SIG-M5 treated with dmso at 0.1 percent for 504 hours (cell line): ENCODE results near the gene CAGE1.

Experiments
- DNase-seq: peaks from one replicate; lab custom pipeline; 2025; ENCODE audit not compliant: unreplicated experiment; lab: John Stamatoyannopoulos, UW

CAGE1 gene

DNA sequence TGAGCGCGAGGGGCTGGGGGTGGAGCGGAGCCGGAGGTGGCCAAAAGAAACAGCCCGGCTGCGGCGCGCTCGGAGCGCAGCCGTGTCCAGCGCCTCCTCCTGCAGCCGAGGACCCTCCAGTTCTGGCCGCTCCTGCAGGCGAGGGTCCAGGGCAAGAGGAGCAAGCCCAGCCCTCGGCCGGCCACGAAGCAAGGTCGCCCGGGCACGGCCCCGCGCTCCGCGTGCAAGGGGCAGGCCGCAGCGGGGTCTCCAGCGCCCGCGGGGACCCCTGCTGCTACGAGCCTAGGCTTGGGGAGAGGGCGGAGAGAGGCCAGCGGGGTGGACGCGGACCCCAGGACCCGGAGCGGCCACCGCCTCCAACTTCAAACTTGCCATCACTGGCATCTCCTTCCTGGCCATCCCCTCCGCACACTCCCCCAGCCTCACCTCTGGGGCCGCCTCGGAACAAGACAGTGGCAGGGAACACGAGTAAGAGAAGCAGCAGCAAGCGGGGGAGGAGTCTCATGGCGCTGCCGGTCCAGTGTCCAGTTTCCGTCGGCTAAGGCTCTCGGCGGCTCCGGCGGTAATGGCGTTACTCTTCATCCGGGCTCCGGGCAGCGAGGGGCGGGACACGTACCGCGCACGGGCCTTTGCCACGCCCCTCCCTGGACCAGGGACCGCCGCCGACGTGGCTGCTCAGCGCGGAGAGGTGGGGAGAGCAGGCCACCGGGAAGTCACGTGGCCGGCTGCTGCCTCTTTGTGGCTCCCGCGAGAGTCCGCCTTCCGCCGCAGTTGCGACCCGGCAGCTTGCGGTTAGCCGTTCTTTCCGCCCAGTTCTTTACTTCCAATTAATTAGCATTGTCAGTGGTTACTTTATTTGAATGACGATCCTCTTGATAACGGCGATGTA is 76.7 kb downstream of the CAGE1 start, which contains the start of gene SSR1:
TSS of gene SSR1 (minus strand) at position 584 of the 889 bp plus-strand sequence. CDS start at position 505, 79 bp downstream.
- DNase-seq: peak; percentile 95

DNA sequence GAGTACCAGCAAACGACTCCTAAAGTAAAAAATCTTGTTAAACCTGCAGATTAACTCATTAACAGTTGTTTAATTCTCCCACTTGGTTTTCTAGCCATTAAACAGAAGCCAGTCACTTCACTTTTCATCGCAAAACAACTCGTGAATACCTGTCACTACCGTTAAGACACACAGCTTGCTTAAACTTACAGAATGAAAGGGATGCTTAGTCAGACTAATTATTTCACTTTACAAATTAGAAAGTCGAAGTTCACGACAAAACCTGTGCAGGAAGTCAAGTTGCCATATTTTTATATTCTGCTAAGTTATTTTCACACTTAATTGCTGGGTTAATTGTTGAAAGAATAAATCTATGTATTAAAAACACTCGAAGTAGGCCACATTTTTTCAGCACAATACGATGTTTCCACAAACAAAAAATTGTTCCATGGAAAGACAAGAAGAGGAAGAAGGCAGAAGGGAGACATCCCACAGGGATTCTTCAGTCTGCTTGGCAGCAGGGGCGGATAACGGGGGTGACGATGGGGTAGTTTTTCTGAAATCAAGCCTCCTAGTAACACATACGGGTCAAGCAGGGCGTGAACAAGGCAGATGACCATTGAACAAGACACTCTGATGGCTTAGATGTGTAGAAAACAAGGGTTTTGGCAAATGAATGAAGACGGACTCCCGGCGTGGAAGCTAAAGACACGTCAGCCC is 77.5 kb downstream of the CAGE1 start:
- DNase-seq: no peak

DNA sequence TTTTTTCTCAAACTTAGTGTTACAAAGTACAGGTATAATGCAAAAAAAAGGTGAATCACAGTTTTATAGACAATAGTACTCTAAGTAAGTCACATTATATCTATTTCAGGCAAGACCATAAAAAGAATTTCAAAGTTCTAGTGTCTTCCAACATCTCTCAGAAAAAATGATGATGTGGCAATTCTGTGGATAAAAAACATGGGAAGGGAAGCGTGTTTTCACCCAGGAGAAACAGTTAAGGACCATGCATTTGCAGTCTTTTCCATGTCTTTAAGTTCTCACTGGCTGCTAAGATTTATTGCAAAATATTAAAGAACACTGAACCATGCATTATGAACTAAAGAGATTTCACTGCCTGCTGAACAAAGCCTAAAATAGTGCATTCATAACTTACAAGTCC is 78.4 kb downstream of the CAGE1 start:
- DNase-seq: no peak

DNA sequence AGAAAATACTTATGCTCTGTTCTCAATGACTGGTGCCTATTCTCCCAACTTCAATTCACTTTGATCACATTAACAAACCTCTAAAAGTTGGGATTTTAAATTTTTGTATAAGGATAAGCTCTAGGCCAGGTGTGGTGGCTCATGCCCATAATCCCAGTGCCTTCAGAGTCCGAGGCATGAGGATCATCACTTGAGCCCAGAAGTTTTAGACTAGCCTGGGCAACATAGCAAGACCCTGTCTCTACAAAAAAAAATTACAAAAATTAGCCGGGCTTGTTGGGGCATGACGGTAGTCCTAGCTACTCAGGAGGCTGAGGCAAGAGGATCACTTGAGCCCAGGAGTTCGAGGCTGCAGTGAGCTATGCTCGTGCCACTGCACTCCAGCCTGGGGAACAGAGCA is 80.5 kb downstream of the CAGE1 start:
- DNase-seq: no peak

DNA sequence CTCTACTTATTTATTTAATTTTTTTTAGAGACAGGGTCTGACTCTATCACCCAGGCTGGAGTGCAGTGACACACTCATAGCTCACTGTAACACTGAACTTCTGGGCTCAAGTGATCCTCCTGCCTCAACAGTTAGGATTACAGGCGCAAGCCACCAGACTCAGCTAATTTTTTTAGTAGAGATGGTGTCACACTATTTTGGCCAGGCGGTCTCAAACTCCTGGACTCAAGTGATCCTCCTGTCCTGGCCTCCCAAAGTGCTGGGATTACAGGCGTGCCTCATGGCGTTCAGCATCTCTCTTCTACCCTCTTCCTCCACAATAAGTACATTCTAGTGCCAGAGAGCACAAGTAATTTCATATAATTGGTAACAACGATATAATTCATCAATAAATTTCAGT is 82.0 kb downstream of the CAGE1 start:
- no peak for DNase-seq

DNA sequence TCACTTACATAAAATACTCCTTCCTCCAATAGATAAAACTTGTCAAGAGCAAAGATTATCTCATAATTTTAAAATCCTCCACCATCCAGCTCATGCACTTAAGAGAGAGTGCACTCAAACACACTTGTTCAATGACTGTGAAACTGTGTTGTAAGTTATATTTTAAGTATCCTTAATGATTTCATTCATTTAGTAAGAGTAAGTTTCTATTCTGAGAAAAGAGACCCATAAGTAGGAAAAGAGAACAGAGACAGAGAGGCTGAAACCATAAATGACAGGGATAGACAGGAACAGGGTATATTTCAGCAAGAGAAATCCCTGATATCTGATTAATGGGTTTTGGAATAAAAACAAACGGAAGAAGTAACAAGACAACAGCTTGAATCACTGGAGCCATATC is 84.7 kb downstream of the CAGE1 start:
- no peak for DNase-seq

DNA sequence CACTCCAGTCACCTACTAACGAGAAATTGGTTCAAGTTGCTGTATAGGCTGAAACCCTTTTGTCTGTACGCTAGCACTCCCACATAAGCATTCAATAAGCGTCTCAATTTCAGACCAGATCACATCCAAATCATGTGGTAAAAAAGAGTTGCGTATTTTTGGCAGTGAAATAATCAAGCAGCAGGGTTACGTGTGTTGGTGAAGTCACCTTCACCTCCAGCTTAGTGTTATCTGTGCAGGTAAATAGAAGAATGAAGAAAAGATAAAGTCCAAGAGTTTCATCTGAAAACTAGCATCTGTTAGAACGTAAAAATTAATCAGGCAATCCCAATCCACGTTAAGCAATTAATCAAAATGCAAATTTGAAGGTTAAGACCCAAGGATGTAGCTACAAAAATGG is 87.8 kb downstream of the CAGE1 start:
- no peak for DNase-seq

DNA sequence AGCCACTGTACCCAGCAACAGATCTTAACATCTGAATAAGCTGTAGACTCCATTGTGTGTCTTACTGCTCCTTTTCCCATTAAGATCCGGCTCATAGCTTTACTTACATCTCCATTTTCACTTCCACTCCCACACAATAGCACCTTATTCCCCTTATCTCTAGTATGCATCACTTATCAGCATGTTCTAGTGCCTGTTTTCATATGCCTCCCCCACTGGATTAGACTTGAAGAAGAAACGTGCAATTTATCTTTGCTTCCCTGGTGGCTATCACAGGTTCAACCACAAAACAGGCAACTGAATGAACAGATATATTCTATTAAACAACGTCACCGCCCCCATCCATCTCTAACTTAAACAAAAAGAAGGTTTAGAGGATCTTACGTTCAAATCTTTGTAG is 88.6 kb downstream of the CAGE1 start:
- no peak for DNase-seq

DNA sequence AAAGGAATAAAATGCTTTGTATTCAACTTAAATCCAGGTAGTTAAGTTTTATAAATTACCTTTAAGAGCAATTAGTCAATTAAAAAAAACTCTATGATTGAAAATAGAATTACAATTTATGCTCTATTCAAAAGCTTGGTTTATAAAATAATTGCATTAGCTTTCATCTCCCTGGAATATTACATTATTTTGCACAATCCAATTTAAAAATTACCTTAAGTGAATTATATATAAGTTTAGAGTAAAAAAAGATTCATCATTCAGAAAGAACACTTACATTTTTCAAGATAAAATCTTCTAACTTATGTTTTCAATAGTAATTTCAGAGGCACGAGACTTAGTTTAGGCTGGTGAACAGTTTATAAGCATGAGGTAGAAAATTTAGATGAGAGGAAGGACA is 91.4 kb downstream of the CAGE1 start:
- no peak for DNase-seq

DNA sequence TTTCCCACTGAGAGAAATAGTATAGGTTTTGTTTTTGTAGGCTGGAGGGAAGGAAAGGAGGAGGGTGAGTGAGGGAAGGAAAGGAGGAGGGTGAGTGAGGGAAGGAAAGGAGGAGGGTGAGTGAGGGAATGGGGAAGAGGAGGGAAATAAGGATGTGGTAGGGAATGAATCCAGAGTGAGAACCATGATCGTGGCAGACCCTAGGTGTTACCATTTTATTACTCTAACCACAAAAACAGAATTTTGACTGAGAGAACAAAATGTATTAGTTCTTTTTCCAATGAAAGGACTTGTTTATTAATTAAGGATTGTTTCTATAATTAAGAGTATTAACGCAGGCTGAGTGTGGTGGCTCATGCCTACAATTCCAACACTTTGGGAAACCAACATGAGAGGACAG is 92.9 kb downstream of the CAGE1 start:
- DNase-seq: no peak

DNA sequence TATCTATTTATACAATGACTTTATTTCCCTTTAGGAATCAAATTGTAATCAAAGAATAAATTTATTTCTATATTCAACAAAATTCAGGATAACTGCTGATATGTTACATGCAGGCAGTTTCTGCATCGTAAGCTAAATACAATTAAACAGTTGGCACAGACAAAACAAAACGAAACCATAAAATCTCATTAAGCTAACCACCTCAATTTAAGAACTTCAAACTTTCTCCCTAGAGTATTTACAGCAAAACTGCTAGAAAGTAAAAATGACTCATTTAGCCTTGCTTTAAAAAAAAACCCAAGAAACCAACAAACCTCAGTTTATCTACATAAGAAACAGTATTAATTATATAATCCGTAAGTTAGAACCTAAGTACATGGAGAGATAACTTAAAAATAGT is 93.6 kb downstream of the CAGE1 start:
- DNase-seq: no peak

DNA sequence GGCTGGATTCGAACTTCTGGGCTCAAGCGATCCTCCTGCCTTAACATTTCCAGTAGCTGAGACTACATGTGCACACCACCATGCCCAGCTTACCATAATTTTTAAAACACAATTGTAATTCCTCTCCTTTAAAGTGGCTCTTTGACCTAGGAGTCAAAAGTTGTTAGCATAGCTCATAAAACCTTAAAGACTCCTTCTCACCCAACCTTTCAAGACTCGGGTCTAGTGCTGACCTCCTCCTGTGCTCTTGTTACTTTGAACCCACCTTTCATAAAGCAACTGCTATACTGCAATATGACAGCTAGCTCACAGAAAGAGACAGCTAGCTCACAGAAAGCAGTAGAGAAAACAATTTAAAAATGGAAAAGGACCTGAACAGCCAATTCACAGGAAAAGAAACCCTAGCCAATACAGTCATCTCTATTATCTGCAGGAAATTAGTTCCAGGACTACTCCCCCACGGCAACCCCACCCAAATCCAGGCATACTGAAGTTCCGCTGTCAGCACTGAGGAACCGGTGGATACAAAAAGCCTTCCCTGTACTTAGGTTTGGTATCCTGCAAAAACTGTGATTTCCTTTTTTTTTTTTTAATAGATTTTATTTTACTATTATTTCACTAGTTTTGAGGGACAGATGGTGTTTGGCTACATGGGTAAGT is 96.8 kb downstream of the CAGE1 start:
- DNase-seq: no peak

DNA sequence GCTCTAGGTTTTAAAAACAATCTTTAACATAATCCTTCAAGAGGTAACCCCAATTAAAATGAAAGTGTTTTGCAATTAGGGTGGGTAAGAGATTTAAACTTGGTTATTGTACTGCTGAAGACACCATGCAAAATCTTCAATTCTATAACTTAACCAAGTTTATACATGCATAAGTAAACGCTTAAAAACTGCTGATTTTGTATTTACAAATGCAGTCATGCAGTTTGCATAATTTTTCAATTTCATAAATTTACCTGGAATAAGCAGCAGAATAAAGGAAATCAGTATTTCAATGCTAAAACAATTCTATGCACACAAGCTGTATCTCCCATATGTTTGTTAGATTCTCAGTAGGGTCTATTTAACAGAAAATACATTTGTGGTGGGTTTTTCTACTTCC is 99.5 kb downstream of the CAGE1 start:
- no peak for DNase-seq

DNA sequence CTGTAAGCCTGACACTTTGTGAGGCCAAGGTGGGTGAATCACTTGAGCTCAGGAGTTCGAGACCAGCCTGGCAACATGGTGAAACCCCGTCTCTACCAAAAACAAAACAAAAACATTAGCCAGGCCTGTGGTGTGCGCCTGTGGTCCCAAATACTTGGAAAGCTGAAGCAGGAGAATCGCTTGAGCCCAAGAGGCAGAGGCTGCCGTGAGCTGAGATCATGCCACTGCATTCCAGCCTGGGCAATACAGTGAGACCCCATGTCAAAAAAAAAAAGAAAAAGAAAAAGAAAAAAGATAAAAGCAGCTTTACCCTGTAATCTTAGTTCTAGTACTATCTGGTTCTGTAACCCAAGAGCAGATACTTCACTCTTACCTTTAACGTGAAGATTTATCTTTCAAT is 104.1 kb downstream of the CAGE1 start:
- no peak for DNase-seq

DNA sequence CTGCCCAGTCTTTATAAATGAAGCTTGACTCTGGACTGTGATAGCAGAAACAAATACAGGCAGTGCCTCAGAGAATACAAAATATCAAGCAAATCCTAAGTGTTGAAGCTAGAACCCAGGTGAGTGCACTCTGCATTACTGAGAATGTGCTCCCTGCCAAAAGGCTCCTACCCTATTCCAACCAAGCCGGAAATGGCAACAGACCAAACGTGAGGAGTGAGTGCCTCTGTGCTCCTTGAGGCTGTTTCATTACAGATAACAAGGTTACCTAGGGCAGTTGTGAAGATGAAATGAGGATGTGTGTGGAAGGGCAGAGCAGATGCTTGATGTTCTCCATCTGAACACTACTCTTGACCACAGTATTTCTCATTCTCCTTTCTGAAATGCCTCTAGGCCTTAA is 105.9 kb downstream of the CAGE1 start:
- no peak for DNase-seq

DNA sequence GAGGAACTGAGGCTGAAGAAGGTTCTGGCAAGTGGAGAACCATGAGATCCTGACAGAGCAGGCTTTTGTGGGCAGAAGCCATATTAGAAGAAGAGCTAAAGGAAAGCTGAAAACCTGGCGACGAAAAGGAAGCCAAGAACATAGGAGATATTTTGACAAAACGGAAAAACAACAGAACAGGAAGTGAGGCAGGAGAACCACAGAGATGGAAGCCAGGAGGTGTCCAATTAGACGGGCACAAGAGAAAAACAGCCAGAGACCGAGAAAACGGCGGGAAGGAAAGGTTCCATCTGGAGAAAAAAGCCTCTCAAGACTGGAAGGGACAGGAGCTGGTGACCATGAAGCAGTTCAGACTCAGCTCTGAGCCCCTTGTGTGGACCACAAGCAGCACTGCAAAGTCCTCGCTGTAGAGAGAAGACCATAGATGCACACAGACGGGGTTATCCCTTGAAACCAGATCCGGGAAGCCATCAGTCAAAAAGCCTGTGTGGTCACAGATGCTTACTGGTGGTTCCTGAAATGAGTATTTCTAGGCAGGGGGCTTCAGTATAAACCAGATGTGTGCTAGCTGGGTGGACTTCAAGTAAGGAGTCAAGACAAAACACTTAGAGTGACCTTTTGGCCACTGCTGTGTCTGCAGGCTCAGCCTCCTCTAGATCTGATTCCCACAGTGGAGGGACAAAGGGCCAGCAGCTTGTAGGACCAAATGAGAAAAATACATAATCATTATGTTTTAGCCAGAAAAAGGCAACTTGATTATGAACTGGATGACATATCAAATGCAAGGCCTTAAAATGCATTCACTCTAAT is 107.2 kb downstream of the CAGE1 start:
- no peak for DNase-seq
